OCI-LY3 (cell line): ENCODE results near the gene COTL1.
A peak's percentile ranks its signal among the peaks of the same experiment; 100 is the strongest.
"Not testable (repeated sequence)": the region's sequence is repeated elsewhere in the genome, so short reads cannot be mapped to it uniquely, and the experiment has no call there.

Experiments used
- H2AFZ ChIP-seq: fragments of 200-600, 300-600 bp; shearing (Covaris generic); 2 replicates; pipeline ENCODE4 v1.6.0; 2014; ENCODE audit warnings: antibody characterized with exemption, low read depth, low read length
- H3K27ac ChIP-seq: fragments of 200-600, 300-600 bp; sonication (generic); 2 replicates; pipeline ENCODE4 v1.5.1; 2014; ENCODE audit warnings: mild to moderate bottlenecking, low read length, moderate library complexity, mixed read lengths
- H3K27me3 ChIP-seq: fragments of 200-600, 300-600 bp; sonication (generic); 2 replicates; pipeline ENCODE4 v1.6.1; 2014; ENCODE audit warnings: low read depth, low read length, mixed read lengths
- H3K36me3 ChIP-seq: fragments of 200-600, 300-600 bp; sonication (generic); replicated peaks from 2 replicates; pipeline ENCODE3; 2014; ENCODE audit warnings: low read depth, low read length, mixed read lengths
- H3K4me1 ChIP-seq: fragments of 300-600, 200-600 bp; sonication (generic); 2 replicates; pipeline ENCODE4 v1.6.1; 2014; ENCODE audit warnings: low read length, mixed read lengths
- H3K4me2 ChIP-seq: fragments of 200-600, 300-600 bp; sonication (generic); 2 replicates; pipeline ENCODE4 v1.6.1; 2014; ENCODE audit warnings: low read length, mixed read lengths
- H3K4me3 ChIP-seq: fragments of 300-600, 200-600 bp; sonication (generic); 2 replicates; pipeline ENCODE4 v1.5.1; 2014; ENCODE audit warnings: antibody characterized with exemption, mild to moderate bottlenecking, low read length, moderate library complexity
- H3K79me2 ChIP-seq: fragments of 300-600, 200-600 bp; shearing (Covaris generic); 2 replicates; pipeline ENCODE4 v1.6.1; 2014; ENCODE audit warnings: mild to moderate bottlenecking, low read length, mixed read lengths
- H3K9ac ChIP-seq: fragments of 300-600, 200-600 bp; shearing (Covaris generic); 2 replicates; pipeline ENCODE4 v1.6.0; 2014; ENCODE audit warnings: mild to moderate bottlenecking, low read length, moderate library complexity
- H3K9me3 ChIP-seq: fragments of 200-600, 300-600 bp; shearing (Covaris generic); 2 replicates; pipeline ENCODE4 v1.6.1; 2014; ENCODE audit warnings: low read length, mixed read lengths; ENCODE audit not compliant: insufficient read depth
- H4K20me1 ChIP-seq: fragments of 200-600, 300-600 bp; sonication (generic); 2 replicates; pipeline ENCODE4 v1.6.1; 2016; ENCODE audit warnings: low read length, mixed read lengths; ENCODE audit not compliant: insufficient read depth
- EZH2phosphoT487 ChIP-seq: fragments of 200-600 bp; shearing (Covaris generic); IDR thresholded peaks from 2 replicates; pipeline ENCODE4 v1.6.1; 2018; ENCODE audit warnings: antibody characterized with exemption, mixed run types, low read depth
- TF ChIP-seq, protein P1 (sequence below): fragments of 200-600, 300-600 bp; sonication (generic); IDR thresholded peaks from 2 replicates; pipeline ENCODE4 v1.5.1; 2014; ENCODE audit warnings: antibody characterized with exemption, low read length, low read depth

Gene COTL1

DNA sequence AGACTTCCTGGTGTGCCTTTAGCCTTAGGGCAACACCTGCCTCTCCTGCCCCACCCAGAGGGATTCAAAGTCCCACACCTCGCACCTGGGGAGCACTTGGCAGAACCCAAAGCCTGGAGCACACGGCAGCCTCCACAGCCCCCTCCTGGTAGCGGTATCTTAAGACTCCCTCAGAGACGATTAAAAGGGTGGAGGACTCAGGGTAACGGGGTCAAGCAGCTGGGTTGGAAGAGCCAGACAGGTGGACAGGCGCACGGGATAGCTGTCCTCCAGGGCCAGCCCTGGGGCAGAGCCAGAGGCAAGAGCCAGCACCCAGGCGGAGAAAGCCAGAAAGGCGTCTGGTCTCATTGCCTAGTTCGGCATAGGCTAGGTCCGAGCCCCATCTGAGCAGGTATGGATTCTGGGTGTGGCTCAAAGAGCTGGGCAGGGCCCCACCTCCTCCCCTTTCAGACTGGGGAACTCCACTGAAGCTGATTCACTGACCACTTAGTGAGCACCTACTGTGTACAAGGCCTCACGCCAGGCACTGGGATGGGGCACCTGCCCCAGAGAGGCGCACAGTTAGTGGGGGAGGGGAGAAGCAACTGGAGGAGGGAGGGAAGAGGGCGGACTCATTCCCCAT, 58.5 kb downstream of the COTL1 start:
- no peaks in the 10 kb centered on the region for H3K27me3 ChIP-seq
- H3K9ac ChIP-seq = no peak overlapping the region
- peaks cover 3% of the 10 kb centered on the region; the same call in 1 of the 2 replicates for H3K79me2 ChIP-seq
- TF ChIP-seq, protein P1, sequence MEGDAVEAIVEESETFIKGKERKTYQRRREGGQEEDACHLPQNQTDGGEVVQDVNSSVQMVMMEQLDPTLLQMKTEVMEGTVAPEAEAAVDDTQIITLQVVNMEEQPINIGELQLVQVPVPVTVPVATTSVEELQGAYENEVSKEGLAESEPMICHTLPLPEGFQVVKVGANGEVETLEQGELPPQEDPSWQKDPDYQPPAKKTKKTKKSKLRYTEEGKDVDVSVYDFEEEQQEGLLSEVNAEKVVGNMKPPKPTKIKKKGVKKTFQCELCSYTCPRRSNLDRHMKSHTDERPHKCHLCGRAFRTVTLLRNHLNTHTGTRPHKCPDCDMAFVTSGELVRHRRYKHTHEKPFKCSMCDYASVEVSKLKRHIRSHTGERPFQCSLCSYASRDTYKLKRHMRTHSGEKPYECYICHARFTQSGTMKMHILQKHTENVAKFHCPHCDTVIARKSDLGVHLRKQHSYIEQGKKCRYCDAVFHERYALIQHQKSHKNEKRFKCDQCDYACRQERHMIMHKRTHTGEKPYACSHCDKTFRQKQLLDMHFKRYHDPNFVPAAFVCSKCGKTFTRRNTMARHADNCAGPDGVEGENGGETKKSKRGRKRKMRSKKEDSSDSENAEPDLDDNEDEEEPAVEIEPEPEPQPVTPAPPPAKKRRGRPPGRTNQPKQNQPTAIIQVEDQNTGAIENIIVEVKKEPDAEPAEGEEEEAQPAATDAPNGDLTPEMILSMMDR = no peak
- TF ChIP-seq EZH2phosphoT487 = no peak
- peaks cover 35% of the 10 kb centered on the region for H3K4me1 ChIP-seq
- no peak overlapping the region for H3K4me2 ChIP-seq
- peaks cover 28% of the 10 kb centered on the region for H3K36me3 ChIP-seq
- no peak overlapping the region for H3K27ac ChIP-seq
- H2AFZ ChIP-seq = no peak overlapping the region
- no peaks in the 10 kb centered on the region for H4K20me1 ChIP-seq
- H3K4me3 ChIP-seq = no peak overlapping the region
- peaks cover 4% of the 10 kb centered on the region; the same call in 1 of the 2 replicates for H3K9me3 ChIP-seq

DNA sequence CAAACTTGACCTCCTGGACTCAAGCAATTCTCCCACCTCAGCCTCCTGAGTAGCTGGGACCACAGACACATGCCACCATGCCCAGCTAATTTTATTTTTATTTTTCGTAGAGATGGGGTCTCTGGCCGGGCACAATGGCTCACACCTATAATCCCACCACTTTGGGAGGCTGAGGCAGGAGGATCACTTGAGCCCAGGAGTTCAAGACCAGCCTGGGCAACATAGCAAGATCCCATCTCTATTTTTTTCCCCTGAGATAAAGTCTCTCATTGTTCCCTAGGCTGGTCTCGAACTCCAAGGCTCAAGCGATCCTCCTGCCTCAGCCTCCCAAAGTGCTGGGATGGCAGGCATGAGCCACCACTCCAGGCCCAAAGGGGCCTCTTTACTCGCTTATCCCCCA, 59.0 kb downstream of the COTL1 start:
- not testable (repeated sequence) for H2AFZ ChIP-seq, H3K9ac ChIP-seq, H3K27ac ChIP-seq, H4K20me1 ChIP-seq, H3K4me2 ChIP-seq, H3K4me3 ChIP-seq, H3K9me3 ChIP-seq, H3K27me3 ChIP-seq, H3K79me2 ChIP-seq
- Histone ChIP-seq H3K4me1 (peaks cover 41% of the 10 kb centered on the region), H3K36me3 (peaks cover 22% of the 10 kb centered on the region)

DNA sequence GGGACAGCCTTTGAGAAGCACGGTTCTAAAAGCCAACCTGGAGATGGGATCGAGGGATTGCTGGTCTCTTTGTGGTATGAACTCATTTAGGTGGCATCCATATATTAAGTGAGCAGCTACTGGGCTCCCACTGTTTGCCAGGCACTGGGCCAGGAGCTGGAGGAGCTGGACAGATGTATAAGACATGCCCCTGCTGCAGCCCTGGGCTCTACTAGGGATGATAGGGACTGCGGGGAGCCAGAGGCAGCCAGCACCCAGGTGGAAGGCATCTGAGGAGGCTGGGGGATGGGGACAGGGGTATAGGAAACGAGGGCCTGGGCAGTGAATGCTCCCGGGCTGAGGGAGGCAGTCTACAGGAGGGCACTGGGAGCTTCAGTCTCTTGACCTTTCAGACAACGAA, 60.4 kb downstream of the COTL1 start:
- Histone ChIP-seq H4K20me1 (no peaks in the 10 kb centered on the region), H3K4me1 (peaks cover 31% of the 10 kb centered on the region), H3K9ac (no peak overlapping the region)

DNA sequence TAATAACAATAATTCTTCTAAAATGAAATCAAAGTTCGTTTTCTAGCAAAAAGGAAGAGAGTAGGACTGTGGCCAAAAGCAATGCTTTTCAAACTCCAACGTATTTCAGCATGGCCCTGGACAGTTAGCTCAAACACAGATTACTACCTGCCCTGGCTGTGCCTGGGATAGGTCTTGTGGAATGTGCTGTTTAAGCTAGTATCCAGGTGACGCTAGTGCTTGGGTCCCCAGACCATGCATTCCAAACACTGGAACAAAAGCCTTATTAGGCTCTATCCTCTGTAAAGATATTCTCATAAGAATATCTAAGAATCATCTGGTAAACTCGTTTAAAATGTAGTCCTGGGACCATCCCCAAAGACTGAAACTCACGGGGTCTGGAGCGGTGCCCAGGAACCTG, 60.8 kb downstream of the COTL1 start:
- H3K27me3 ChIP-seq = no peaks in the 10 kb centered on the region
- peaks cover 10% of the 10 kb centered on the region for H3K36me3 ChIP-seq
- H2AFZ ChIP-seq = no peak overlapping the region
- TF ChIP-seq, protein P1 = no peak
- TF ChIP-seq EZH2phosphoT487 = no peak
- H3K4me1 ChIP-seq = peaks cover 29% of the 10 kb centered on the region
- H3K4me2 ChIP-seq = peak overlapping the region; percentile 13; the same call in 1 of the 2 replicates
- no peaks in the 10 kb centered on the region for H4K20me1 ChIP-seq
- H3K9ac ChIP-seq = no peak overlapping the region
- H3K9me3 ChIP-seq = no peaks in the 10 kb centered on the region
- peaks cover 3% of the 10 kb centered on the region; the same call in 1 of the 2 replicates for H3K79me2 ChIP-seq
- no peak overlapping the region for H3K27ac ChIP-seq
- H3K4me3 ChIP-seq = no peak overlapping the region

More for the DNA sequence above, 60.4 kb downstream of the COTL1 start:
- no peak for TF ChIP-seq EZH2phosphoT487
- TF ChIP-seq, protein P1 = no peak
- H3K27me3 ChIP-seq = no peaks in the 10 kb centered on the region
- no peak overlapping the region for H3K27ac ChIP-seq
- no peak overlapping the region for H3K4me3 ChIP-seq
- peaks cover 3% of the 10 kb centered on the region; the same call in 1 of the 2 replicates for H3K79me2 ChIP-seq
- no peaks in the 10 kb centered on the region for H3K9me3 ChIP-seq
- H2AFZ ChIP-seq = no peak overlapping the region
- peak overlapping the region; percentile 13; the same call in 1 of the 2 replicates for H3K4me2 ChIP-seq
- H3K36me3 ChIP-seq = peaks cover 12% of the 10 kb centered on the region
